Stimulated activated CD4-positive, alpha-beta T cell treated with anti-CD3 and anti-CD28 coated beads, Interleukin-15, amount 100 ng/mL, for 24 hours (primary cell): Measurements from ENCODE around the gene PHKB.
A peak's percentile ranks its signal among the peaks of the same experiment; 100 is the strongest.

Experiments used
- DNase-seq: peaks from one replicate; pipeline ENCODE4 v3.0.0-alpha.2; 2020

Gene PHKB

GRCh38 chr16:47571711-47572110 lies 110.6 kb downstream of the PHKB start:
- DNase-seq = no peak

GRCh38 chr16:47574091-47575054 lies 113.2 kb downstream of the PHKB start:
- DNase-seq = peak; percentile 60

- no peak for DNase-seq
These were observed 115.9 kb downstream of the PHKB start for GRCh38 chr16:47577029-47577428.

- no peak for DNase-seq
These were observed 116.9 kb downstream of the PHKB start for GRCh38 chr16:47578033-47578432.

- DNase-seq = no peak
These were observed 117.4 kb downstream of the PHKB start for GRCh38 chr16:47578573-47578972.

GRCh38 chr16:47581114-47581513 lies 120.0 kb downstream of the PHKB start:
- DNase-seq = no peak

- DNase-seq = no peak
These were observed 123.5 kb downstream of the PHKB start for GRCh38 chr16:47584464-47585225.

GRCh38 chr16:47586121-47586520 lies 125.0 kb downstream of the PHKB start:
- no peak for DNase-seq

GRCh38 chr16:47590472-47590871 lies 129.3 kb downstream of the PHKB start:
- DNase-seq = no peak

- DNase-seq = no peak
These were observed 131.1 kb downstream of the PHKB start for GRCh38 chr16:47592232-47592631.

- DNase-seq = no peak
These were observed 138.4 kb downstream of the PHKB start for GRCh38 chr16:47599512-47599911.

GRCh38 chr16:47600376-47600775 lies 139.2 kb downstream of the PHKB start:
- DNase-seq = no peak

- no peak for DNase-seq
These were observed 143.2 kb downstream of the PHKB start for GRCh38 chr16:47604306-47604705.

GRCh38 chr16:47611042-47611441 lies 149.9 kb downstream of the PHKB start:
- DNase-seq = no peak

- no peak for DNase-seq
These were observed 150.8 kb downstream of the PHKB start for GRCh38 chr16:47611848-47612493.

GRCh38 chr16:47612711-47613110 lies 151.6 kb downstream of the PHKB start:
- DNase-seq = no peak

GRCh38 chr16:47613251-47613650 lies 152.1 kb downstream of the PHKB start:
- no peak for DNase-seq

GRCh38 chr16:47617732-47618131 lies 156.6 kb downstream of the PHKB start:
- DNase-seq = no peak

- no peak for DNase-seq
These were observed 161.5 kb downstream of the PHKB start for GRCh38 chr16:47622451-47623176.

- DNase-seq = no peak
These were observed 163.4 kb downstream of the PHKB start for GRCh38 chr16:47624563-47624962.

- DNase-seq = no peak
These were observed 164.0 kb downstream of the PHKB start for GRCh38 chr16:47625115-47625567.

- DNase-seq = no peak
These were observed 165.1 kb downstream of the PHKB start for GRCh38 chr16:47626246-47626645.
